ENCODE measurements around the gene LARP4B.

Gene LARP4B

DNA sequence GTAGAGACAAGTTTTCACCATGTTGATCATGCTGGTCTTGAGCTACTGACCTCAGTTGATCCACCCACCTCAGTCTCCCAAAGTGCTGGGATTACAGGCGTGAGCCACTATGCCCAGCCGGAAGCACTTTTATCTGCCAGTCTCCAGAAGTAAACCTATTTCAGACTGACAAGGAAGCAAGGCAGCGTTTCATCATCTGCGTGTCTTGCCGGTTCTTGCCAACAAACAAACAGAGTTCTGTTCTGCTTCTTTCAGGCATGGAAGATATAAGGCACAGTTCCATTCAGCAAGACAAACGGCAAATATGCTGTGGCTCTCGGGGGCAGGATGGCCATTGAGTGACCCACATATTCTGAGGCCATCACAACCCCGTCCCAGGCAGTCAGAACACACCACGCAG, 15.5 kb upstream of the LARP4B start:
- H3K14ac ChIP-seq (ENCODE audit: low read length in 2 of 2): no peak overlapping the region
- WGBS: 90% methylated on average over 9 of the region's 9 CpGs
- H3K4me1 ChIP-seq (ENCODE audit: control insufficient read depth, insufficient read depth, low read depth, low read length): peaks cover 3% of the 10 kb centered on the region
- no peak overlapping the region for H3K23ac ChIP-seq (ENCODE audit: low read length in 2 of 2)
- no peaks in the 10 kb centered on the region for H3K27me3 ChIP-seq (ENCODE audit: control insufficient read depth in 1 of 2, insufficient read depth in 1 of 2, low read length in 2 of 2)
- no peak for DNase-seq
- no peak overlapping the region for H4K8ac ChIP-seq (ENCODE audit: low read length)
- H3K4ac ChIP-seq (ENCODE audit: low read depth in 1 of 2, low read length in 2 of 2): no peak overlapping the region
- H3K9me3 ChIP-seq (ENCODE audit: control insufficient read depth, low read length): no peaks in the 10 kb centered on the region
- H2AFZ ChIP-seq (ENCODE audit: low read depth, low read length): no peak overlapping the region
- H2BK5ac ChIP-seq (ENCODE audit: low read depth, low read length, poor library complexity, severe bottlenecking): no peak overlapping the region
- H3K79me1 ChIP-seq (replicated peaks; ENCODE audit: low read length, poor library complexity, severe bottlenecking): no peaks in the 10 kb centered on the region
- no peak overlapping the region for H3K27ac ChIP-seq (ENCODE audit: low read length, poor library complexity, severe bottlenecking)
- H2BK120ac ChIP-seq (ENCODE audit: low read depth, low read length): no peak overlapping the region
- H2BK15ac ChIP-seq (ENCODE audit: low read depth, poor library complexity, severe bottlenecking): no peak overlapping the region
- H3K4me2 ChIP-seq (ENCODE audit: low read length, poor library complexity, severe bottlenecking): no peak overlapping the region
- no peak overlapping the region for H3K9ac ChIP-seq (ENCODE audit: low read length)
- H2BK12ac ChIP-seq (ENCODE audit: low read length in 2 of 2): no peak overlapping the region
- no peak overlapping the region for H3K4me3 ChIP-seq (ENCODE audit: insufficient read depth in 1 of 2, low read depth in 1 of 2, low read length in 2 of 2)
- no peak overlapping the region for H4K91ac ChIP-seq (ENCODE audit: low read length)
- no peak overlapping the region for H2AK5ac ChIP-seq (ENCODE audit: low read length, severe bottlenecking)
- no peaks in the 10 kb centered on the region for H3K36me3 ChIP-seq (ENCODE audit: control insufficient read depth in 1 of 2, insufficient read depth in 2 of 2, low read depth in 1 of 2, low read length in 2 of 2)
- H3K18ac ChIP-seq (ENCODE audit: low read depth in 1 of 2, low read length in 2 of 2): no peak overlapping the region

DNA sequence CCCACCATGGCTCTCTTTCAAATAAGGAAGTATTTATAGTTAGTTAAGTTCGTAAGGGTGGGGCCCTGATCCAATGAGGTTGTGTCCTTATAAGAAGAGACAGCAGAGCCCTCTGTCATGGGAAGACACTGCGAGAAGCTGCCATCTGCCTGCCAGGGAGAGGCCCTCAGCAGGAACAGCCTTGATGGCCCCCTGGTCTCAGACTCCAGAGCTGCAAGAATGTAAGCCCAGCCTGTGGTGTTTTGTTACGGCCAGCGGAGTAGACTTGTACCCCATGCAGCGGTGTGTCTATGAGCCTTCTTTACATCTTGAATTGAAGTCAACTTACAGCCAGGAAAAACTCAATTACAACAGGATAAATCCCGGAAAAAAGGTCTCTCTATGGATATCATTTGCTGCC, 14.3 kb upstream of the LARP4B start:
- no peak for DNase-seq
- WGBS: 93% methylated on average over 6 of the region's 6 CpGs
- no peak overlapping the region for H4K91ac ChIP-seq (ENCODE audit: low read length)

DNA sequence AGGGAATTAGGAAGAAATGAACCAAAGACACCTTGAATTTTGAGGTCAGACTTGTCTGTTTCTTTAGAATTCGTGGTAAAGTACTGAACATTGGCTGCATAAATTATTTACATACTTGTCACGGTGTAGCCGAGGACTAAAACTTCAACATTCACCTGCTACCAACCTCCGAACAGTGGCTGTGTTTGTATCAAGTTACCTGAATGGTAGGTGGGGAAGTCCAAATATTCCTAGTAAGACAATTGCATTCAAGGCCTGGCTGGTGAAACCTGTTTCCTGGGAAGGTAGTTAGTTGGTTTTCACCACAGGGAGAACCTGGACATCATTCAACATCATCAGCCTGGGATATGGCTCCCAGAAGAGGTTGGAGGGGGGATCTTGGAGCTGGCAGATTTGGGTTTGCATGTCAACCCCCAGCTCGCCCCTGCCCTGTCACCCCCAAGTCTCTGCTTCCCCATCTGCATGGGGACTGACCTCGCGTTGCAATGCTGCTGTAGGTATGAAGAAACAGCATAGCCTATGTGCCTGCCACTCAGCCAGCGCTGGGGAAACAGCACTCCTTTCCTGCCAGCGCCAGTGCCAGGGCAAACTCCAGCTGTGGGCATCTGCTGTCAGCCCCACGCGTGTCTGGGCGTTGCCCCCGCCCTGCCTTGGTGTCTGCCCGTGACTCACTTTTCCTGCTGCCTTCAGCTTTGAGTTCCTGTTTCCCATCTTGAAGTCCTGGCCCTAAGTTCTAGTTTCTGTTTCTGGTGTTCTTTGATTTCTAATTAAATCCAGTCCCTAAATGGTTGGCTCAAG, 12.7 kb upstream of the LARP4B start:
- Histone ChIP-seq H3K23ac (ENCODE audit: low read length in 2 of 2) (peak overlapping the region in 1 of 2 experiments; percentile 96), H3K14ac (ENCODE audit: low read length in 2 of 2) (peak overlapping the region in 1 of 2 experiments; percentile 84), H4K91ac (ENCODE audit: low read length) (no peak overlapping the region), H3K27me3 (ENCODE audit: control insufficient read depth in 1 of 2, insufficient read depth in 1 of 2, low read length in 2 of 2) (no peaks in the 10 kb centered on the region), H3K36me3 (ENCODE audit: control insufficient read depth in 1 of 2, insufficient read depth in 2 of 2, low read depth in 1 of 2, low read length in 2 of 2) (no peaks in the 10 kb centered on the region), H3K4me2 (ENCODE audit: low read length, poor library complexity, severe bottlenecking) (no peak overlapping the region), H2AK5ac (ENCODE audit: low read length, severe bottlenecking) (no peak overlapping the region), H4K8ac (ENCODE audit: low read length) (no peak overlapping the region), H3K79me1 (replicated peaks; ENCODE audit: low read length, poor library complexity, severe bottlenecking) (no peaks in the 10 kb centered on the region), H3K4me1 (ENCODE audit: control insufficient read depth, insufficient read depth, low read depth, low read length) (peaks cover 3% of the 10 kb centered on the region), H3K27ac (ENCODE audit: low read length, poor library complexity, severe bottlenecking) (no peak overlapping the region), H2AFZ (ENCODE audit: low read depth, low read length) (peak overlapping the region; percentile 49), H3K9me3 (ENCODE audit: control insufficient read depth, low read length) (no peaks in the 10 kb centered on the region), H3K4ac (ENCODE audit: low read depth in 1 of 2, low read length in 2 of 2) (no peak overlapping the region), H2BK5ac (ENCODE audit: low read depth, low read length, poor library complexity, severe bottlenecking) (no peak overlapping the region), H2BK12ac (ENCODE audit: low read length in 2 of 2) (no peak overlapping the region), H3K18ac (ENCODE audit: low read depth in 1 of 2, low read length in 2 of 2) (no peak overlapping the region), H2BK15ac (ENCODE audit: low read depth, poor library complexity, severe bottlenecking) (no peak overlapping the region), H3K9ac (ENCODE audit: low read length) (peak overlapping the region; percentile 88), H3K4me3 (ENCODE audit: insufficient read depth in 1 of 2, low read depth in 1 of 2, low read length in 2 of 2) (peak overlapping the region in 1 of 2 experiments; percentile 48), H2BK120ac (ENCODE audit: low read depth, low read length) (no peak overlapping the region)
- WGBS: 88% methylated on average over 14 of the region's 14 CpGs
- peak; percentile 21 for DNase-seq

More for the DNA sequence above, 14.3 kb upstream of the LARP4B start:
- Histone ChIP-seq H2AK5ac (ENCODE audit: low read length, severe bottlenecking) (no peak overlapping the region), H2AFZ (ENCODE audit: low read depth, low read length) (no peak overlapping the region), H3K4me2 (ENCODE audit: low read length, poor library complexity, severe bottlenecking) (no peak overlapping the region), H3K27me3 (ENCODE audit: control insufficient read depth in 1 of 2, insufficient read depth in 1 of 2, low read length in 2 of 2) (no peaks in the 10 kb centered on the region), H3K4ac (ENCODE audit: low read depth in 1 of 2, low read length in 2 of 2) (no peak overlapping the region), H3K14ac (ENCODE audit: low read length in 2 of 2) (no peak overlapping the region), H3K27ac (ENCODE audit: low read length, poor library complexity, severe bottlenecking) (no peak overlapping the region), H3K4me3 (ENCODE audit: insufficient read depth in 1 of 2, low read depth in 1 of 2, low read length in 2 of 2) (no peak overlapping the region), H2BK15ac (ENCODE audit: low read depth, poor library complexity, severe bottlenecking) (no peak overlapping the region), H2BK5ac (ENCODE audit: low read depth, low read length, poor library complexity, severe bottlenecking) (no peak overlapping the region), H3K79me1 (replicated peaks; ENCODE audit: low read length, poor library complexity, severe bottlenecking) (no peaks in the 10 kb centered on the region), H3K18ac (ENCODE audit: low read depth in 1 of 2, low read length in 2 of 2) (no peak overlapping the region), H3K9me3 (ENCODE audit: control insufficient read depth, low read length) (no peaks in the 10 kb centered on the region), H2BK120ac (ENCODE audit: low read depth, low read length) (no peak overlapping the region), H3K23ac (ENCODE audit: low read length in 2 of 2) (no peak overlapping the region), H2BK12ac (ENCODE audit: low read length in 2 of 2) (no peak overlapping the region), H3K4me1 (ENCODE audit: control insufficient read depth, insufficient read depth, low read depth, low read length) (peaks cover 3% of the 10 kb centered on the region), H4K8ac (ENCODE audit: low read length) (no peak overlapping the region), H3K9ac (ENCODE audit: low read length) (no peak overlapping the region), H3K36me3 (ENCODE audit: control insufficient read depth in 1 of 2, insufficient read depth in 2 of 2, low read depth in 1 of 2, low read length in 2 of 2) (no peaks in the 10 kb centered on the region)

DNA sequence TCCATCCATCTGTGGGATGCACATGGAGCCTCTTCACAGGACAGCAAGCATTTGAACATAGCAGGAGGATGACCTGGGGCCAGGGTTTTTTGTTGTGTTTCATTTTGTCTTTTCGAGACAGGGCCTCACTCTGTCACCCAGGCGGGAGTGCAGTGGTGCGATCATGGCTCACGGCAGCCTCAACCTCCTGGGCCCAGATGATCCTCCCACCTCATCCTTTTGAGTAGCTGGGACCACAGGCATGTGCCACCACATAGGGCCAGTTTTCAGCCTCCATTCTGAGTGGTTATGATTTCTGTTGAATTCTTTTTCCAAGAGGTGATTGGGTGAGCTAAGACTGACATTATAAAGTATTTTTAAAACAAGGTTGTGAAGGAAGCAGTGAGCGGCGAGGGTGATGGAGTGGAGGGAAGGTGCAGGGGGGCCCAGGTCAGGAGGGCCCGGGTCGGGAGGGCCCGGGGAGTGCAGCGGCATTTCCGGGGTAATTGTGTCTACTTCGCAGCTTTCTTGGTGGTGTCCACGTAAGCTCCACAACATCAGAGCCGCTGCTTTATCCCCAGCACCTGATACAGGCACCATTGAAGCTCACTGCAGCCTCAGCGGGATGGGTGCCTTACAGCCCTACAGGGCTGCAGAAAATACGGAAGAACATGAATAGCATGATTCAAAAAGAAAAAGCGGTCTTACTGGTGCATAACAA, 12.0 kb upstream of the LARP4B start:
- Histone ChIP-seq H3K18ac (ENCODE audit: low read depth in 1 of 2, low read length in 2 of 2) (no peak overlapping the region), H3K4ac (ENCODE audit: low read depth in 1 of 2, low read length in 2 of 2) (no peak overlapping the region), H3K4me3 (ENCODE audit: insufficient read depth in 1 of 2, low read depth in 1 of 2, low read length in 2 of 2) (no peak overlapping the region), H2BK15ac (ENCODE audit: low read depth, poor library complexity, severe bottlenecking) (no peak overlapping the region), H3K14ac (ENCODE audit: low read length in 2 of 2) (no peak overlapping the region), H3K4me1 (ENCODE audit: control insufficient read depth, insufficient read depth, low read depth, low read length) (peaks cover 3% of the 10 kb centered on the region), H3K23ac (ENCODE audit: low read length in 2 of 2) (no peak overlapping the region), H4K8ac (ENCODE audit: low read length) (no peak overlapping the region), H3K4me2 (ENCODE audit: low read length, poor library complexity, severe bottlenecking) (no peak overlapping the region), H2BK120ac (ENCODE audit: low read depth, low read length) (no peak overlapping the region), H3K27me3 (ENCODE audit: control insufficient read depth in 1 of 2, insufficient read depth in 1 of 2, low read length in 2 of 2) (no peaks in the 10 kb centered on the region), H3K27ac (ENCODE audit: low read length, poor library complexity, severe bottlenecking) (no peak overlapping the region), H3K9me3 (ENCODE audit: control insufficient read depth, low read length) (no peaks in the 10 kb centered on the region), H4K91ac (ENCODE audit: low read length) (peak overlapping the region; percentile 14), H3K79me1 (replicated peaks; ENCODE audit: low read length, poor library complexity, severe bottlenecking) (no peaks in the 10 kb centered on the region), H3K9ac (ENCODE audit: low read length) (no peak overlapping the region), H2BK12ac (ENCODE audit: low read length in 2 of 2) (no peak overlapping the region), H2AK5ac (ENCODE audit: low read length, severe bottlenecking) (no peak overlapping the region), H2BK5ac (ENCODE audit: low read depth, low read length, poor library complexity, severe bottlenecking) (no peak overlapping the region), H3K36me3 (ENCODE audit: control insufficient read depth in 1 of 2, insufficient read depth in 2 of 2, low read depth in 1 of 2, low read length in 2 of 2) (no peaks in the 10 kb centered on the region), H2AFZ (ENCODE audit: low read depth, low read length) (no peak overlapping the region)
- WGBS: 91% methylated on average over 17 of the region's 17 CpGs
- DNase-seq: no peak

Data from mesenchymal stem cell (in vitro differentiated cells and primary cell).